GM19035 (cell line): Measurements from ENCODE around the gene PRIMA1.

ENCODE experiments used
- ATAC-seq: cut with Tn5 transposase; IDR thresholded peaks from one replicate; pipeline ENCODE4 v1.9.1; 2021; ENCODE audit not compliant: unreplicated experiment

Gene PRIMA1

GRCh38 chr14:93734086-93734822 is 54.0 kb downstream of the PRIMA1 start:
- ATAC-seq: no peak

GRCh38 chr14:93733631-93734030 is 54.7 kb downstream of the PRIMA1 start:
- ATAC-seq: no peak

GRCh38 chr14:93733231-93733630 is 55.1 kb downstream of the PRIMA1 start:
- no peak for ATAC-seq

GRCh38 chr14:93732524-93732923 is 55.8 kb downstream of the PRIMA1 start:
- no peak for ATAC-seq

- no peak for ATAC-seq
Observed at GRCh38 chr14:93731753-93732152, 56.5 kb downstream of the PRIMA1 start.

- no peak for ATAC-seq
Observed at GRCh38 chr14:93729993-93730392, 58.3 kb downstream of the PRIMA1 start.

- no peak for ATAC-seq
Observed at GRCh38 chr14:93728651-93729016, 59.7 kb downstream of the PRIMA1 start.

- ATAC-seq: no peak
Observed at GRCh38 chr14:93727917-93728650, 60.2 kb downstream of the PRIMA1 start.

GRCh38 chr14:93727039-93727740 is 61.1 kb downstream of the PRIMA1 start:
- ATAC-seq: no peak

- ATAC-seq: no peak
Observed at GRCh38 chr14:93725993-93726392, 62.3 kb downstream of the PRIMA1 start.

GRCh38 chr14:93725002-93725582 is 63.2 kb downstream of the PRIMA1 start:
- ATAC-seq: no peak

GRCh38 chr14:93723001-93723400 is 65.3 kb downstream of the PRIMA1 start:
- no peak for ATAC-seq

GRCh38 chr14:93720981-93721483 is 67.3 kb downstream of the PRIMA1 start:
- ATAC-seq: no peak

- no peak for ATAC-seq
Observed at GRCh38 chr14:93720076-93720815, 68.0 kb downstream of the PRIMA1 start.

- ATAC-seq: no peak
Observed at GRCh38 chr14:93719256-93719655, 69.0 kb downstream of the PRIMA1 start.

GRCh38 chr14:93717668-93718320 is 70.5 kb downstream of the PRIMA1 start:
- no peak for ATAC-seq

- ATAC-seq: no peak
Observed at GRCh38 chr14:93716746-93717667, 71.3 kb downstream of the PRIMA1 start.

GRCh38 chr14:93716002-93716745 is 72.1 kb downstream of the PRIMA1 start:
- no peak for ATAC-seq
